ENCODE results near the gene DNAJC6. TPM values are rescaled to one million over a fixed set of nuclear protein-coding genes. Genes with fewer than 3 reads are reported as not detected.

Gene DNAJC6
- total and polyA plus RNA-seq, 2 of the 13 experiments (the other 11 are each of a cell fraction or from before 2014, with no cell fraction given), result 1.0 to 1.6 TPM

DNA sequence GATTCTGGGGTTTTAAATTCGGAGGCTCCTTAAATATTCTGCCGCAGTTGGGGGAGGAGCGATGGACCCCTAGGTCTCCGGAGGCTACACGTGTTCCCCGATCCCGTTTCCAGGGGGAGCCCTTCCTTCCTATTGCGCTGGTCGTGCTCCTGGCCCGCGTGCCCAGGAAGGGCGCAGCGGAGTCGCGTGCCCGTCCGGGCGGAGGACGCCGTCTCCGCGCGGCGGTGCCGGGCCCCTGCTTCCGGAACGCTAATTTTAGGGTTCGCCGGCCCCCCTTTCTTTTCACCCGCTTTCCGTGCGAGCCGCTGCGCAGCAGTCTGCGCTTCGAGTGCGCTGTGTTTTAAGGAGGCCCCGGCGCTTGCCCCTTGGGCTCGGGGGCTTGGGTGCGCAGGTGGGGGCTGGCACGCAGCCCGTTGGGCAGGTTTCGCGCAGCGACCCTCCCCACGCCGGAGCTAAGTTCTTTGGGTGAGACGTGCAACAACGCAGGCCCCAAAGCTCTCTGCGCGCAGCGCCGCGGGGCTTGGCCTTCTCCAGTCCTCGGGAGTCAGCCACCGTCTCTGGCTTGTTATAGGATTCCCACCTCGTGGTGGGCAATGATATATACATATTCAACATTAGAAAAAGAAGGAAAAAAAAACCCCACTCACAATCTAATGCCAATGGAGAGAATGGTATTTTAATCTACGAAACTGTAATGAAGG lies 43.5 kb upstream of the DNAJC6 start (continued):
- TF ChIP-seq ZNF407 (CRISPR knock-in tag; IDR thresholded peaks at IDR 0.05; ENCODE audit: not compliant biosample characterization) (peak; percentile 62), ZNF792 (CRISPR knock-in tag; IDR thresholded peaks at IDR 0.05) (0 out of 2 replicates have a peak, but pooled peaks have one; percentile 29), HMGXB4 (CRISPR knock-in tag; IDR thresholded peaks at IDR 0.05; ENCODE audit: borderline replicate concordance in 1 of 2, low read depth in 1 of 2) (peak; percentile 66 to 85; a peak in 3 of 4 replicates), ZNF264 (CRISPR knock-in tag; IDR thresholded peaks at IDR 0.05) (no peak), ZBTB7B (CRISPR knock-in tag; IDR thresholded peaks at IDR 0.05) (peak; percentile 47; the same call in 1 of the 2 replicates), TBP (CRISPR knock-in tag; IDR thresholded peaks at IDR 0.05) (no peak), ATM (IDR thresholded peaks at IDR 0.05; ENCODE audit: borderline replicate concordance) (no peak), ZNF33B (CRISPR knock-in tag; IDR thresholded peaks at IDR 0.05) (peak; percentile 77; the same call in 1 of the 2 replicates), HDAC2 (CRISPR knock-in tag; IDR thresholded peaks at IDR 0.05) (0 out of 2 replicates have a peak, but pooled peaks have one; percentile 18), KMT2B (CRISPR knock-in tag; IDR thresholded peaks at IDR 0.05) (0 out of 2 replicates have a peak, but pooled peaks have one; percentile 60)
- TF ChIP-seq, protein P1, sequence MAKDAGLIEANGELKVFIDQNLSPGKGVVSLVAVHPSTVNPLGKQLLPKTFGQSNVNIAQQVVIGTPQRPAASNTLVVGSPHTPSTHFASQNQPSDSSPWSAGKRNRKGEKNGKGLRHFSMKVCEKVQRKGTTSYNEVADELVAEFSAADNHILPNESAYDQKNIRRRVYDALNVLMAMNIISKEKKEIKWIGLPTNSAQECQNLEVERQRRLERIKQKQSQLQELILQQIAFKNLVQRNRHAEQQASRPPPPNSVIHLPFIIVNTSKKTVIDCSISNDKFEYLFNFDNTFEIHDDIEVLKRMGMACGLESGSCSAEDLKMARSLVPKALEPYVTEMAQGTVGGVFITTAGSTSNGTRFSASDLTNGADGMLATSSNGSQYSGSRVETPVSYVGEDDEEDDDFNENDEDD (CRISPR knock-in tag; IDR thresholded peaks at IDR 0.05; ENCODE audit: borderline replicate concordance), result peak; percentile 79; the same call in 1 of the 2 replicates
- TF ChIP-seq, protein P2, sequence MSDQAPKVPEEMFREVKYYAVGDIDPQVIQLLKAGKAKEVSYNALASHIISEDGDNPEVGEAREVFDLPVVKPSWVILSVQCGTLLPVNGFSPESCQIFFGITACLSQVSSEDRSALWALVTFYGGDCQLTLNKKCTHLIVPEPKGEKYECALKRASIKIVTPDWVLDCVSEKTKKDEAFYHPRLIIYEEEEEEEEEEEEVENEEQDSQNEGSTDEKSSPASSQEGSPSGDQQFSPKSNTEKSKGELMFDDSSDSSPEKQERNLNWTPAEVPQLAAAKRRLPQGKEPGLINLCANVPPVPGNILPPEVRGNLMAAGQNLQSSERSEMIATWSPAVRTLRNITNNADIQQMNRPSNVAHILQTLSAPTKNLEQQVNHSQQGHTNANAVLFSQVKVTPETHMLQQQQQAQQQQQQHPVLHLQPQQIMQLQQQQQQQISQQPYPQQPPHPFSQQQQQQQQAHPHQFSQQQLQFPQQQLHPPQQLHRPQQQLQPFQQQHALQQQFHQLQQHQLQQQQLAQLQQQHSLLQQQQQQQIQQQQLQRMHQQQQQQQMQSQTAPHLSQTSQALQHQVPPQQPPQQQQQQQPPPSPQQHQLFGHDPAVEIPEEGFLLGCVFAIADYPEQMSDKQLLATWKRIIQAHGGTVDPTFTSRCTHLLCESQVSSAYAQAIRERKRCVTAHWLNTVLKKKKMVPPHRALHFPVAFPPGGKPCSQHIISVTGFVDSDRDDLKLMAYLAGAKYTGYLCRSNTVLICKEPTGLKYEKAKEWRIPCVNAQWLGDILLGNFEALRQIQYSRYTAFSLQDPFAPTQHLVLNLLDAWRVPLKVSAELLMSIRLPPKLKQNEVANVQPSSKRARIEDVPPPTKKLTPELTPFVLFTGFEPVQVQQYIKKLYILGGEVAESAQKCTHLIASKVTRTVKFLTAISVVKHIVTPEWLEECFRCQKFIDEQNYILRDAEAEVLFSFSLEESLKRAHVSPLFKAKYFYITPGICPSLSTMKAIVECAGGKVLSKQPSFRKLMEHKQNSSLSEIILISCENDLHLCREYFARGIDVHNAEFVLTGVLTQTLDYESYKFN (CRISPR knock-in tag; conservative IDR thresholded peaks at IDR 0.05), result peak; percentile 20; the same call in 1 of the 2 replicates
